HepG2 (cell line): Measurements from ENCODE around the gene SSNA1. TPM values are rescaled to one million over a fixed set of nuclear protein-coding genes. Genes with fewer than 3 reads are reported as not detected.

Experiments used
- GATA4 ChIP-seq: sonication (generic); IDR thresholded peaks from 2 replicates; pipeline ENCODE4 v1.6.1; 2016; ENCODE audit warnings: antibody characterized with exemption, low read depth, borderline replicate concordance
- GATAD2A ChIP-seq: IDR thresholded peaks from 2 replicates; pipeline ENCODE4 v1.6.1; 2016
- GRHL1 ChIP-seq: sonication (generic); formaldehyde crosslinking; conservative IDR thresholded peaks from 2 replicates; pipeline ENCODE4 v1.8.0; 2022; ENCODE audit warnings: missing genetic modification reagents
- HCFC1 ChIP-seq: fragments of 150-350 bp; IDR thresholded peaks from 2 replicates; pipeline ENCODE4 v1.6.1; 2014; ENCODE audit warnings: low read depth, low read length
- HMGXB4 ChIP-seq, 2 experiments: sonication (generic) in 1 of 2; formaldehyde crosslinking in 1 of 2; IDR thresholded peaks; 2 replicates each; pipeline versions ENCODE4 v1.4.0 to v1.6.1; 2018 to 2020; ENCODE audit warnings: missing genetic modification reagents in 2 of 2, borderline replicate concordance in 1 of 2, low read depth in 1 of 2, mild to moderate bottlenecking in 1 of 2, missing biosample characterization in 1 of 2
- HOMEZ ChIP-seq: IDR thresholded peaks from 2 replicates; pipeline ENCODE4 v1.6.1; 2016; ENCODE audit warnings: low read depth
- HOXA5 ChIP-seq: sonication (generic); formaldehyde crosslinking; IDR thresholded peaks from 2 replicates; pipeline ENCODE4 v1.4.0; 2020; ENCODE audit warnings: missing genetic modification reagents
- KMT2A ChIP-seq: sonication (generic); formaldehyde crosslinking; IDR thresholded peaks from 2 replicates; pipeline ENCODE4 v1.4.0; 2020; ENCODE audit warnings: missing genetic modification reagents
- MED8 ChIP-seq: sonication (generic); formaldehyde crosslinking; IDR thresholded peaks from 2 replicates; pipeline ENCODE4 v1.8.1; 2023; ENCODE audit warnings: mild to moderate bottlenecking, missing genetic modification reagents; ENCODE audit not compliant: insufficient replicate concordance
- MXI1 ChIP-seq: IDR thresholded peaks from 3 replicates; pipeline ENCODE4 v1.6.1; 2012; ENCODE audit warnings: low read depth, low read length, inconsistent platforms, borderline replicate concordance
- NR2F1 ChIP-seq, 2 experiments: fragments of 450-650 bp in 1 of 2; formaldehyde crosslinking in 1 of 2; IDR thresholded peaks; 2 replicates each; pipeline versions ENCODE4 v1.5.0 to v1.6.1; 2016 to 2020; ENCODE audit warnings: mild to moderate bottlenecking in 1 of 2, missing compliant biosample characterization in 1 of 2, missing genetic modification reagents in 1 of 2, moderate library complexity in 1 of 2
- SATB2 ChIP-seq: sonication (generic); formaldehyde crosslinking; IDR thresholded peaks from 2 replicates; pipeline ENCODE4 v1.5.0; 2020; ENCODE audit warnings: missing genetic modification reagents
- SKI ChIP-seq: fragments of 450-650 bp; IDR thresholded peaks from one replicate; pipeline ENCODE4 v1.6.1; 2018; ENCODE audit warnings: mild to moderate bottlenecking; ENCODE audit not compliant: partially characterized antibody
- SNAI1 ChIP-seq: sonication (generic); formaldehyde crosslinking; IDR thresholded peaks from 2 replicates; pipeline ENCODE4 v1.5.0; 2020; ENCODE audit warnings: mild to moderate bottlenecking, missing genetic modification reagents, borderline replicate concordance
- SOX13 ChIP-seq, 3 experiments: fragments of 450-650 bp in 1 of 3; sonication (generic) in 1 of 3; formaldehyde crosslinking in 1 of 3; IDR thresholded peaks in 2 of 3; conservative IDR thresholded peaks in 1 of 3; 2 replicates each; pipeline versions ENCODE4 v1.5.0 to v1.6.1; 2016 to 2020; ENCODE audit warnings: antibody characterized with exemption in 1 of 3, mild to moderate bottlenecking in 1 of 3, missing compliant biosample characterization in 1 of 3, missing genetic modification reagents in 1 of 3, moderate library complexity in 1 of 3
- SOX6 ChIP-seq, 2 experiments: fragments of 450-650 bp in 1 of 2; sonication (generic) in 1 of 2; formaldehyde crosslinking in 1 of 2; IDR thresholded peaks; 2 replicates each; pipeline versions ENCODE4 v1.4.0 to v1.6.1; 2017 to 2020; ENCODE audit warnings: antibody characterized with exemption in 1 of 2, mild to moderate bottlenecking in 1 of 2, missing genetic modification reagents in 1 of 2
- STAT6 ChIP-seq: sonication (generic); formaldehyde crosslinking; IDR thresholded peaks from 2 replicates; pipeline ENCODE4 v1.4.0; 2020; ENCODE audit warnings: missing genetic modification reagents, mild to moderate bottlenecking, borderline replicate concordance
- TCF12 ChIP-seq, 2 experiments: fragments of 450-650 bp in 1 of 2; sonication (generic) in 1 of 2; formaldehyde crosslinking in 1 of 2; IDR thresholded peaks; 2 replicates each; pipeline versions ENCODE4 v1.6.1 to v1.8.0; 2017 to 2022; ENCODE audit warnings: antibody characterized with exemption in 1 of 2, mild to moderate bottlenecking in 1 of 2, missing genetic modification reagents in 1 of 2, moderate library complexity in 1 of 2
- ZNF780A ChIP-seq: sonication (generic); formaldehyde crosslinking; IDR thresholded peaks from 2 replicates; pipeline ENCODE4 v1.8.0; 2022; ENCODE audit warnings: mild to moderate bottlenecking, missing genetic modification reagents, moderate library complexity
- polyA plus RNA-seq, 8 experiments: library from polyadenylated mRNA; depleted of rRNA in 3 of 8; stranded (reverse) in 7 of 8; unstranded in 1 of 8; fragments of >200 nt; fragmentation: Illumina TruSeq in 4 of 8; extraction: Trizol in 4 of 8; gene quantifications; 2 replicates each; pipeline versions ENCODE4 v1.2.1 to v1.2.3, GENCODE V29; 2011 to 2016; ENCODE audit warnings: low read depth in 4 of 8, missing spikeins in 1 of 8, mixed read lengths in 1 of 8; ENCODE audit not compliant: insufficient read depth in 1 of 8
- total RNA-seq, 5 experiments: library from RNA; depleted of rRNA; stranded (reverse); fragments of >200 nt; fragmentation: Illumina TruSeq; extraction: Trizol; gene quantifications; 2 replicates each; pipeline ENCODE4 v1.2.3, GENCODE V29; 2016; ENCODE audit warnings: low read depth in 1 of 5

The SSNA1 gene
- total and polyA plus RNA-seq, 2 of the 13 experiments (the other 11 are each of a cell fraction or from before 2014, with no cell fraction given), result 35.9 to 49.4 TPM

GRCh38 chr9:137236238-137236935, 47.9 kb downstream of the SSNA1 start (continued):
- TF ChIP-seq SNAI1 (CRISPR knock-in tag) (peak; percentile 62; the same call in 1 of the 2 replicates), SKI (peak; percentile 86), STAT6 (CRISPR knock-in tag) (peak; percentile 49; the same call in 1 of the 2 replicates), NR2F1 (CRISPR knock-in tag; IDR thresholded peaks at IDR 0.05) (peak; percentile 69 to 85; a peak in 3 of 4 replicates), HCFC1 (peak; percentile 6; the same call in 1 of the 2 replicates), ZNF780A (peak; percentile 56; the same call in 1 of the 2 replicates), MXI1 (peak; percentile 73; the same call in 1 of the 3 replicates), MED8 (peak; percentile 72), SOX13 (IDR thresholded peaks at IDR 0.05) (peak; percentile 24; the same call in 1 of the 2 replicates), SOX13 (CRISPR knock-in tag; conservative IDR thresholded peaks at IDR 0.05 in 1 of 2, IDR thresholded peaks at IDR 0.05 in 1 of 2) (peak in 1 of 2 experiments; percentile 49; a peak in 2 of 4 replicates), GRHL1 (CRISPR knock-in tag) (no peak), HOXA5 (CRISPR knock-in tag) (peak; percentile 77; the same call in 1 of the 2 replicates), KMT2A (CRISPR knock-in tag) (peak; percentile 30; the same call in 1 of the 2 replicates), TCF12 (IDR thresholded peaks at IDR 0.05) (no peak), TCF12 (CRISPR knock-in tag; IDR thresholded peaks at IDR 0.05) (peak; percentile 42; the same call in 1 of the 2 replicates), SOX6 (IDR thresholded peaks at IDR 0.05) (no peak), SOX6 (CRISPR knock-in tag; IDR thresholded peaks at IDR 0.05) (peak; percentile 74), GATA4 (peak; percentile 64; the same call in 1 of the 2 replicates), HMGXB4 (CRISPR knock-in tag; IDR thresholded peaks at IDR 0.05; ENCODE audit: borderline replicate concordance in 1 of 2, low read depth in 1 of 2) (peak; percentile 97 to 98), SATB2 (no peak), HOMEZ (CRISPR knock-in tag) (peak; percentile 74; the same call in 1 of the 2 replicates), GATAD2A (CRISPR knock-in tag) (peak; percentile 79)
